Astrocyte (in vitro differentiated cells and primary cell): ENCODE results near the gene KIRREL3. TPM values are rescaled to one million over a fixed set of nuclear protein-coding genes. Genes with fewer than 3 reads are reported as not detected.

Source experiments
- DNase-seq: peaks from one replicate; pipeline ENCODE4 v3.0.0-alpha.2; 2010; ENCODE audit warnings: low read depth
- FAIRE-seq: peaks from 2 replicates; lab custom pipeline; 2011; peaks lifted over from hg19 to GRCh38; lab: Jason Lieb, UNC
- H2AFZ ChIP-seq: 2 replicates; pipeline ENCODE4 v1.6.0; 2012; ENCODE audit warnings: low read depth, low read length, inconsistent platforms
- H3K27ac ChIP-seq: 2 replicates; pipeline ENCODE4 v1.5.1; 2011; ENCODE audit warnings: low read depth, low read length, inconsistent platforms
- H3K27me3 ChIP-seq: 2 replicates; pipeline ENCODE4 v1.6.0; 2011; ENCODE audit warnings: low read length, inconsistent platforms; ENCODE audit not compliant: insufficient read depth
- H3K36me3 ChIP-seq: 2 replicates; pipeline ENCODE4 v1.5.1; 2011; ENCODE audit warnings: low read length, inconsistent platforms; ENCODE audit not compliant: insufficient read depth
- H3K4me1 ChIP-seq: 2 replicates; pipeline ENCODE4 v1.5.1; 2011; ENCODE audit warnings: low read length, inconsistent platforms; ENCODE audit not compliant: insufficient read depth
- H3K4me2 ChIP-seq: 2 replicates; pipeline ENCODE4 v1.6.0; 2012; ENCODE audit warnings: low read length, inconsistent platforms
- H3K4me3 ChIP-seq: 2 replicates; pipeline ENCODE4 v1.5.1; 2011; ENCODE audit warnings: low read depth, mild to moderate bottlenecking, low read length, inconsistent platforms; ENCODE audit not compliant: insufficient read depth
- H3K79me2 ChIP-seq: 2 replicates; pipeline ENCODE4 v1.6.0; 2012; ENCODE audit warnings: mild to moderate bottlenecking, low read length, inconsistent platforms; ENCODE audit not compliant: insufficient read depth
- H3K9ac ChIP-seq: 2 replicates; pipeline ENCODE4 v1.6.0; 2012; ENCODE audit warnings: mild to moderate bottlenecking, low read length, inconsistent platforms
- H3K9me3 ChIP-seq: 2 replicates; pipeline ENCODE4 v1.5.1; 2012; ENCODE audit warnings: low read depth, mild to moderate bottlenecking, low read length, inconsistent platforms; ENCODE audit not compliant: insufficient read depth
- H4K20me1 ChIP-seq: 2 replicates; pipeline ENCODE4 v1.6.0; 2012; ENCODE audit warnings: low read length, inconsistent platforms; ENCODE audit not compliant: insufficient read depth
- H3K27ac Mint-ChIP-seq: one replicate; pipeline ENCODE4 v1.8.0; 2021; ENCODE audit warnings: mild to moderate bottlenecking, mixed read lengths; ENCODE audit not compliant: unreplicated experiment
- H3K27me3 Mint-ChIP-seq: one replicate; pipeline ENCODE4 v1.8.0; 2021; ENCODE audit warnings: low read depth, mixed read lengths; ENCODE audit not compliant: unreplicated experiment
- H3K36me3 Mint-ChIP-seq: one replicate; pipeline ENCODE4 v1.8.0; 2021; ENCODE audit warnings: low read depth, mixed read lengths; ENCODE audit not compliant: unreplicated experiment
- H3K4me1 Mint-ChIP-seq: one replicate; pipeline ENCODE4 v1.8.0; 2021; ENCODE audit warnings: low read depth, mixed read lengths; ENCODE audit not compliant: unreplicated experiment
- H3K4me3 Mint-ChIP-seq: one replicate; pipeline ENCODE4 v1.8.0; 2021; ENCODE audit warnings: mild to moderate bottlenecking, moderate library complexity, mixed read lengths; ENCODE audit not compliant: unreplicated experiment
- H3K9me3 Mint-ChIP-seq: one replicate; pipeline ENCODE4 v1.8.0; 2021; ENCODE audit warnings: mild to moderate bottlenecking, mixed read lengths; ENCODE audit not compliant: unreplicated experiment
- CTCF ChIP-seq: IDR thresholded peaks from 2 replicates; pipeline ENCODE4 v1.5.1; 2011; ENCODE audit warnings: low read depth, mild to moderate bottlenecking, inconsistent platforms, low read length, moderate library complexity; ENCODE audit not compliant: insufficient read depth
- EZH2 ChIP-seq: IDR thresholded peaks from 2 replicates; pipeline ENCODE4 v1.6.1; 2012; ENCODE audit warnings: mild to moderate bottlenecking, low read length, inconsistent platforms; ENCODE audit not compliant: insufficient read depth
- total RNA-seq: library from RNA; stranded (reverse); gene quantifications from 2 replicates; pipeline ENCODE4 v1.2.1, GENCODE V29; 2021

The KIRREL3 gene
- total RNA-seq, 1 donor from 2014 or later = 0.91 TPM

GRCh38 chr11:126963603-126964363, 36.8 kb downstream of the KIRREL3 start:
- peak overlapping the region; percentile 21 for H3K27ac ChIP-seq
- no peak for TF ChIP-seq CTCF
- TF ChIP-seq EZH2 = no peak
- no peak overlapping the region for H2AFZ ChIP-seq
- H3K4me1 ChIP-seq = peaks cover 11% of the 10 kb centered on the region
- peak overlapping the region; percentile 12 for H3K4me2 ChIP-seq
- Mint-ChIP-seq H3K4me1 (peaks cover 14% of the 10 kb centered on the region), H3K27ac (peak overlapping the region; percentile 12), H3K9me3 (peaks cover 6% of the 10 kb centered on the region), H3K4me3 (no peak overlapping the region), H3K36me3 (no peaks in the 10 kb centered on the region), H3K27me3 (peaks cover 9% of the 10 kb centered on the region)
- no peak overlapping the region for H3K4me3 ChIP-seq
- no peaks in the 10 kb centered on the region for H3K9me3 ChIP-seq
- H3K9ac ChIP-seq = no peak overlapping the region
- H3K36me3 ChIP-seq = no peaks in the 10 kb centered on the region
- H4K20me1 ChIP-seq = no peaks in the 10 kb centered on the region
- FAIRE-seq (peak; percentile 71), DNase-seq (peak; percentile 75)
- H3K27me3 ChIP-seq = no peaks in the 10 kb centered on the region
- H3K79me2 ChIP-seq = no peaks in the 10 kb centered on the region

GRCh38 chr11:126963115-126963514, 37.5 kb downstream of the KIRREL3 start:
- Histone ChIP-seq H3K36me3 (no peaks in the 10 kb centered on the region), H3K79me2 (no peaks in the 10 kb centered on the region), H3K27ac (peak overlapping the region; percentile 21), H3K9ac (no peak overlapping the region), H3K4me3 (no peak overlapping the region), H3K27me3 (no peaks in the 10 kb centered on the region), H2AFZ (no peak overlapping the region), H4K20me1 (no peaks in the 10 kb centered on the region), H3K4me2 (peak overlapping the region; percentile 12), H3K4me1 (peaks cover 11% of the 10 kb centered on the region), H3K9me3 (no peaks in the 10 kb centered on the region)
- no peak for TF ChIP-seq CTCF
- TF ChIP-seq EZH2 = no peak
- Mint-ChIP-seq H3K4me3 (no peak overlapping the region), H3K9me3 (peaks cover 6% of the 10 kb centered on the region), H3K27ac (peak overlapping the region; percentile 12), H3K27me3 (peaks cover 10% of the 10 kb centered on the region), H3K4me1 (peaks cover 14% of the 10 kb centered on the region), H3K36me3 (no peaks in the 10 kb centered on the region)
- FAIRE-seq = no peak
- DNase-seq = peak; percentile 16

GRCh38 chr11:126959700-126960099, 40.9 kb downstream of the KIRREL3 start:
- FAIRE-seq (no peak), DNase-seq (no peak)
- no peak overlapping the region for H3K9ac ChIP-seq
- Mint-ChIP-seq H3K27ac (no peak overlapping the region), H3K36me3 (peaks cover 3% of the 10 kb centered on the region), H3K4me1 (peaks cover 14% of the 10 kb centered on the region), H3K27me3 (peaks cover 21% of the 10 kb centered on the region), H3K9me3 (peaks cover 6% of the 10 kb centered on the region), H3K4me3 (no peak overlapping the region)
- peaks cover 11% of the 10 kb centered on the region for H3K4me1 ChIP-seq
- no peaks in the 10 kb centered on the region for H3K79me2 ChIP-seq
- no peak overlapping the region for H3K27ac ChIP-seq
- H2AFZ ChIP-seq = no peak overlapping the region
- H3K36me3 ChIP-seq = no peaks in the 10 kb centered on the region
- TF ChIP-seq CTCF (no peak), EZH2 (no peak)
- H3K4me2 ChIP-seq = no peak overlapping the region
- no peak overlapping the region for H3K4me3 ChIP-seq
- no peaks in the 10 kb centered on the region for H4K20me1 ChIP-seq
- H3K27me3 ChIP-seq = no peaks in the 10 kb centered on the region
- no peaks in the 10 kb centered on the region for H3K9me3 ChIP-seq
